Cerebellar cortex (tissue), 1 donor: ENCODE measurements around the gene ZNG1B.
"Not testable (repeated sequence)": the region's sequence is repeated elsewhere in the genome, so short reads cannot be mapped to it uniquely, and the experiment has no call there.

Source experiments
- DNase-seq: peaks from one replicate; pipeline ENCODE4 v3.0.0-alpha.2; 2015; ENCODE audit warnings: low spot score

The ZNG1B gene

GRCh38 chr2:113437508-113438465 lies at the start of gene ZNG1B:
TSS of gene ZNG1B (plus strand) at chr2:113437691. CDS start at chr2:113437869, 178 bp downstream.
- peak; percentile 1 for DNase-seq

- DNase-seq, result peak; percentile 82
Measured at GRCh38 chr2:113390124-113390849, 47.2 kb upstream of the ZNG1B start.

- DNase-seq, result no peak
Measured at GRCh38 chr2:113391073-113391472, 46.4 kb upstream of the ZNG1B start.

- DNase-seq, result no peak
Measured at GRCh38 chr2:113406114-113406513, 31.4 kb upstream of the ZNG1B start.

GRCh38 chr2:113407446-113408099 lies 29.9 kb upstream of the ZNG1B start:
- no peak for DNase-seq

GRCh38 chr2:113411725-113412352 lies 25.7 kb upstream of the ZNG1B start:
- DNase-seq, result not testable (repeated sequence)

GRCh38 chr2:113412774-113413173 lies 24.7 kb upstream of the ZNG1B start:
- not testable (repeated sequence) for DNase-seq

GRCh38 chr2:113431773-113432172 lies 5.7 kb upstream of the ZNG1B start:
- not testable (repeated sequence) for DNase-seq

GRCh38 chr2:113433468-113433867 lies 4.0 kb upstream of the ZNG1B start:
- not testable (repeated sequence) for DNase-seq

- DNase-seq, result not testable (repeated sequence)
Measured at GRCh38 chr2:113465770-113466169, 28.3 kb downstream of the ZNG1B start.

GRCh38 chr2:113476688-113477368 lies 39.3 kb downstream of the ZNG1B start:
- not testable (repeated sequence) for DNase-seq

- DNase-seq, result not testable (repeated sequence)
Measured at GRCh38 chr2:113496527-113496926, 59.0 kb downstream of the ZNG1B start.

GRCh38 chr2:113498365-113498764 lies 60.9 kb downstream of the ZNG1B start, which contains the start of gene FOXD4L1:
TSS of gene FOXD4L1 (plus strand) at chr2:113498665. CDS start at chr2:113499257, 592 bp downstream.
- not testable (repeated sequence) for DNase-seq

GRCh38 chr2:113499019-113499885 lies 61.8 kb downstream of the ZNG1B start:
- not testable (repeated sequence) for DNase-seq

GRCh38 chr2:113499886-113500722 lies 62.6 kb downstream of the ZNG1B start:
- DNase-seq, result not testable (repeated sequence)

- DNase-seq, result not testable (repeated sequence)
Measured at GRCh38 chr2:113500723-113501038, 63.2 kb downstream of the ZNG1B start.

GRCh38 chr2:113502216-113503093 lies 65.0 kb downstream of the ZNG1B start:
- not testable (repeated sequence) for DNase-seq
